MM.1S (cell line): Measurements from ENCODE around the gene SMG6.

ENCODE experiments used
- DNase-seq: peaks from one replicate; pipeline ENCODE4 v3.0.0-alpha.2; 2015
- H2AFZ ChIP-seq: fragments of 300-600 bp; sonication (generic); 2 replicates; pipeline ENCODE4 v1.6.0; 2016; ENCODE audit warnings: antibody characterized with exemption, low read length
- H3F3A ChIP-seq: fragments of 300-600 bp; sonication (generic); 2 replicates; pipeline ENCODE4 v1.6.1; 2016; ENCODE audit warnings: mild to moderate bottlenecking, antibody characterized with exemption, low read length, moderate library complexity, mixed read lengths; ENCODE audit not compliant: insufficient read depth
- H3K27ac ChIP-seq: fragments of 300-600 bp; sonication (generic); 2 replicates; pipeline ENCODE4 v1.5.1; 2016; ENCODE audit warnings: mild to moderate bottlenecking, low read length
- H3K27me3 ChIP-seq: fragments of 300-600 bp; sonication (generic); replicated peaks from 2 replicates; pipeline ENCODE4 v1.6.0; 2016; ENCODE audit warnings: low read length; ENCODE audit not compliant: insufficient read depth
- H3K36me3 ChIP-seq: fragments of 300-600 bp; sonication (generic); replicated peaks from 2 replicates; pipeline ENCODE4 v1.6.1; 2016; ENCODE audit warnings: mild to moderate bottlenecking, low read length, mixed read lengths; ENCODE audit not compliant: insufficient read depth
- H3K4me1 ChIP-seq: fragments of 300-600 bp; sonication (generic); 2 replicates; pipeline ENCODE4 v1.6.1; 2016; ENCODE audit warnings: low read length, mixed read lengths
- H3K4me2 ChIP-seq: fragments of 300-600 bp; sonication (generic); 2 replicates; pipeline ENCODE4 v1.6.0; 2016; ENCODE audit warnings: low read depth, low read length
- H3K4me3 ChIP-seq: fragments of 300-600 bp; sonication (generic); 2 replicates; pipeline ENCODE4 v1.5.1; 2016; ENCODE audit warnings: low read length, mixed read lengths
- H3K79me2 ChIP-seq: fragments of 300-600 bp; sonication (generic); 2 replicates; pipeline ENCODE4 v1.6.1; 2016; ENCODE audit warnings: mixed run types, low read length, mixed read lengths
- H3K9ac ChIP-seq: fragments of 300-600 bp; sonication (generic); 2 replicates; pipeline ENCODE4 v1.6.1; 2016; ENCODE audit warnings: low read length, mixed read lengths
- H3K9me2 ChIP-seq: fragments of 300-600 bp; sonication (generic); replicated peaks from 2 replicates; pipeline ENCODE4 v1.6.1; 2016; ENCODE audit warnings: mild to moderate bottlenecking, low read length, mixed read lengths; ENCODE audit not compliant: insufficient read depth
- H3K9me3 ChIP-seq: fragments of 300-600 bp; sonication (generic); replicated peaks from 2 replicates; pipeline ENCODE4 v1.6.1; 2016; ENCODE audit warnings: mild to moderate bottlenecking, low read length, mixed read lengths; ENCODE audit not compliant: insufficient read depth
- H4K20me1 ChIP-seq: fragments of 300-600 bp; sonication (generic); 2 replicates; pipeline ENCODE4 v1.6.1; 2016; ENCODE audit warnings: mild to moderate bottlenecking, low read length, moderate library complexity, mixed read lengths; ENCODE audit not compliant: insufficient read depth
- EZH2 ChIP-seq: fragments of 300-600 bp; sonication (generic); optimal IDR thresholded peaks from 2 replicates; pipeline ENCODE3; 2017; ENCODE audit warnings: low read depth, mild to moderate bottlenecking, antibody characterized with exemption, low read length, mixed read lengths
- EZH2phosphoT487 ChIP-seq: fragments of 300-600 bp; sonication (generic); IDR thresholded peaks from 2 replicates; pipeline ENCODE4 v1.6.1; 2018; ENCODE audit warnings: antibody characterized with exemption, low read length
- TF ChIP-seq, protein P1 (sequence below): fragments of 300-600 bp; sonication (generic); IDR thresholded peaks from 2 replicates; pipeline ENCODE4 v1.5.1; 2016; ENCODE audit warnings: antibody characterized with exemption, low read length, mixed read lengths

The SMG6 gene

DNA sequence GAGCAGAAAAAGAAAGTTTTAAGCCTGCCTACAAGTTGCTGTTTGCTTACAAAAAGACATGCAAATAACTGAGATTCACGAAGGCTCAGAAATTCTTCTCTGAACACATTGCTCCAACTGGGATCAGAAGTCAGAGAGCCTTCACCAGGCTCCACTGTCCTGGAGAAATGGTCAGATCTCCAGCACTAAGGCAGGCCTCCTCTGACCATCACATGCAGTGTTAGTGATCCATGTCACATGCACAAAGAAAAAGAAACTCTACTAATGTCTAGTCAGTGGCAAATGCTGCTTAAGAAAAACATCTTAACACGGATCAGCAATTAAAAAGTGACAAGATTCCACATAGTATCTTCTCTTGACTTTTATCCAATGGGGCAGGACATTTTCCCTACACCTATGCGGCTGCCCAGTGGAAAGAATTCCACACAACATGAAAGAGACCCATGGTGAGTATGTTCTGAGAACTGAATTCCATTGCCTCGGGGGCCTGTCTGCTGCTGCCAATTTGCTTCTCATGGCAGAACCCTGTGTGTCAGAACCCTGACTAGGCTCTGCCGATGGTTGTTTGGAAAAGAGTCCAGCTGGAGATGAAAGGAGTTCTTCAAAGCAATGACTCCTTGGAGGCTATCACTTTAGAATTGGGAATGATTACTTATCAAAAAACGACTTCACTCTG lies 152.1 kb downstream of the SMG6 start:
- H3K36me3 ChIP-seq = no peaks in the 10 kb centered on the region
- no peak overlapping the region for H3K9ac ChIP-seq
- H4K20me1 ChIP-seq = no peaks in the 10 kb centered on the region
- no peaks in the 10 kb centered on the region for H3K4me1 ChIP-seq
- no peaks in the 10 kb centered on the region for H3K79me2 ChIP-seq
- no peaks in the 10 kb centered on the region for H3F3A ChIP-seq
- H3K9me3 ChIP-seq = no peaks in the 10 kb centered on the region
- H3K4me3 ChIP-seq = no peak overlapping the region
- H3K27ac ChIP-seq = no peak overlapping the region
- H3K4me2 ChIP-seq = no peak overlapping the region
- no peak overlapping the region for H2AFZ ChIP-seq
- DNase-seq = no peak
- TF ChIP-seq, protein P1, sequence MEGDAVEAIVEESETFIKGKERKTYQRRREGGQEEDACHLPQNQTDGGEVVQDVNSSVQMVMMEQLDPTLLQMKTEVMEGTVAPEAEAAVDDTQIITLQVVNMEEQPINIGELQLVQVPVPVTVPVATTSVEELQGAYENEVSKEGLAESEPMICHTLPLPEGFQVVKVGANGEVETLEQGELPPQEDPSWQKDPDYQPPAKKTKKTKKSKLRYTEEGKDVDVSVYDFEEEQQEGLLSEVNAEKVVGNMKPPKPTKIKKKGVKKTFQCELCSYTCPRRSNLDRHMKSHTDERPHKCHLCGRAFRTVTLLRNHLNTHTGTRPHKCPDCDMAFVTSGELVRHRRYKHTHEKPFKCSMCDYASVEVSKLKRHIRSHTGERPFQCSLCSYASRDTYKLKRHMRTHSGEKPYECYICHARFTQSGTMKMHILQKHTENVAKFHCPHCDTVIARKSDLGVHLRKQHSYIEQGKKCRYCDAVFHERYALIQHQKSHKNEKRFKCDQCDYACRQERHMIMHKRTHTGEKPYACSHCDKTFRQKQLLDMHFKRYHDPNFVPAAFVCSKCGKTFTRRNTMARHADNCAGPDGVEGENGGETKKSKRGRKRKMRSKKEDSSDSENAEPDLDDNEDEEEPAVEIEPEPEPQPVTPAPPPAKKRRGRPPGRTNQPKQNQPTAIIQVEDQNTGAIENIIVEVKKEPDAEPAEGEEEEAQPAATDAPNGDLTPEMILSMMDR = no peak
- TF ChIP-seq EZH2phosphoT487 (no peak), EZH2 (no peak)
- no peaks in the 10 kb centered on the region for H3K9me2 ChIP-seq
- no peaks in the 10 kb centered on the region for H3K27me3 ChIP-seq

DNA sequence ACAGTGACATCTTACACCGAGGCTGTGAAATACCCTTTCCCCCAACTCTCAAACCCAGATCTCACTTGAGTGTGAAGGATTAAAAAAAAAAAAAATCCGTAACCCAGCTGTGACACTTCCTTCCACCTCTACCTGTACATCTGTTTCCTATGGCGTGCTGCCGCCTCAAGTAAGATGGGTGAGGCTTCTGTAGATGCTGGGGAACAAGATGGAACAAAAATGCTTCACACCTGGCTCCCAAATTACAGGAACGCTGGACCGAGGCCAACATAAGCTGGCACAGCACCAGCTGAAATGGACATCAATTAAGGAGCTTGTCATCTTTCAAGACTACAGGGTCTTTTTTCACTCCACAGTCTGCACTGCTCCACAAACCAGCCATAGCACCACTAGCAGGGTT lies 152.8 kb downstream of the SMG6 start:
- Histone ChIP-seq H3K27me3 (no peaks in the 10 kb centered on the region), H3K9me2 (no peaks in the 10 kb centered on the region), H3K4me1 (no peaks in the 10 kb centered on the region), H3K36me3 (no peaks in the 10 kb centered on the region), H4K20me1 (no peaks in the 10 kb centered on the region), H2AFZ (no peak overlapping the region), H3K9ac (no peak overlapping the region), H3K4me2 (no peak overlapping the region), H3K79me2 (no peaks in the 10 kb centered on the region), H3K4me3 (no peak overlapping the region), H3K27ac (no peak overlapping the region), H3K9me3 (no peaks in the 10 kb centered on the region), H3F3A (no peaks in the 10 kb centered on the region)
- TF ChIP-seq EZH2 (no peak), EZH2phosphoT487 (no peak)
- TF ChIP-seq, protein P1 = no peak
- no peak for DNase-seq

DNA sequence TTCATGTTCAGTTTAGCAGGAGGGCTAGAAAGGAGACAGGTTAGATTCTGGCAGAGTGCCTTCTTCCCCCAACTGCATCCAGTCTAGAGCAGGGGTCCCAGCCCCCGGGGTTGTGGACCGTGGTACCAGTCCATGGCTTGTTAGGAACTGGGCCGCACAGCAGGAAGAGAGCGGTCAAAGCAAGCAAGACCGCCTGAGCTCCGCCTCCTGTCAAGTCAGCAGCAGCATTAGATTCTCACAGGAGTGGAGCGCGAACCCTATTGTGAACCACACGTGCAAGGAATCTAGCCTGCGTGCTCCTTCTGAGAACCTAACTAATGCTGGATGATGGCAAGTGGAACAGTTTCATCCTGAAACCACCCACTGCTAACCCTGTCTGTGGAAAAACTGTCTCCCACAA lies 153.7 kb downstream of the SMG6 start:
- H3K4me2 ChIP-seq = no peak overlapping the region
- H3K27me3 ChIP-seq = no peaks in the 10 kb centered on the region
- H3K36me3 ChIP-seq = no peaks in the 10 kb centered on the region
- no peaks in the 10 kb centered on the region for H3K9me2 ChIP-seq
- TF ChIP-seq, protein P1 = no peak
- no peak for TF ChIP-seq EZH2
- TF ChIP-seq EZH2phosphoT487 = no peak
- no peak overlapping the region for H3K4me3 ChIP-seq
- no peaks in the 10 kb centered on the region for H3F3A ChIP-seq
- no peaks in the 10 kb centered on the region for H4K20me1 ChIP-seq
- H3K79me2 ChIP-seq = no peaks in the 10 kb centered on the region
- no peak for DNase-seq
- H3K9ac ChIP-seq = no peak overlapping the region
- H3K4me1 ChIP-seq = no peaks in the 10 kb centered on the region
- no peak overlapping the region for H2AFZ ChIP-seq
- H3K27ac ChIP-seq = no peak overlapping the region
- no peaks in the 10 kb centered on the region for H3K9me3 ChIP-seq
